KMS-11 (cell line): ENCODE data around the gene SCAF8.
A peak's percentile ranks its signal among the peaks of the same experiment; 100 is the strongest.

Experiments
- H2AFZ ChIP-seq: fragments of 200-600 bp; sonication (generic); 2 replicates; pipeline ENCODE4 v1.6.1; 2016; ENCODE audit warnings: antibody characterized with exemption, mixed run types, low read depth
- H3K27ac ChIP-seq: fragments of 200-600 bp; sonication (generic); 2 replicates; pipeline ENCODE4 v1.6.1; 2016; ENCODE audit warnings: mild to moderate bottlenecking, mixed run types
- H3K27me3 ChIP-seq: fragments of 200-600 bp; sonication (generic); 2 replicates; pipeline ENCODE4 v1.6.1; 2017; ENCODE audit warnings: mild to moderate bottlenecking, low read depth, mixed run types, moderate library complexity; ENCODE audit not compliant: insufficient read depth
- H3K36me3 ChIP-seq: fragments of 200-600 bp; sonication (generic); 2 replicates; pipeline ENCODE4 v1.6.1; 2017; ENCODE audit warnings: mild to moderate bottlenecking, mixed run types; ENCODE audit not compliant: insufficient read depth
- H3K4me1 ChIP-seq: fragments of 200-600 bp; sonication (generic); 2 replicates; pipeline ENCODE4 v1.6.1; 2016; ENCODE audit warnings: mild to moderate bottlenecking, low read depth, mixed run types; ENCODE audit not compliant: poor library complexity, severe bottlenecking
- H3K4me2 ChIP-seq: fragments of 200-600 bp; sonication (generic); 2 replicates; pipeline ENCODE4 v1.7.0; 2016; ENCODE audit warnings: mild to moderate bottlenecking, mixed run types
- H3K4me3 ChIP-seq: fragments of 200-600 bp; sonication (generic); IDR thresholded peaks from 2 replicates; pipeline ENCODE4 v1.6.1; 2017; ENCODE audit warnings: low read depth, low read length, mixed read lengths; ENCODE audit not compliant: insufficient read depth
- H3K79me2 ChIP-seq: fragments of 200-600 bp; sonication (generic); 2 replicates; pipeline ENCODE4 v1.6.1; 2016; ENCODE audit warnings: low read depth, mixed run types; ENCODE audit not compliant: insufficient read depth
- H3K9ac ChIP-seq: fragments of 200-600 bp; sonication (generic); 2 replicates; pipeline ENCODE4 v1.6.1; 2016; ENCODE audit warnings: mild to moderate bottlenecking, mixed run types
- H4K20me1 ChIP-seq: fragments of 200-600 bp; sonication (generic); 2 replicates; pipeline ENCODE4 v1.6.1; 2016; ENCODE audit warnings: mild to moderate bottlenecking, mixed run types; ENCODE audit not compliant: insufficient read depth
- CTCF ChIP-seq: fragments of 200-600 bp; sonication (generic); conservative IDR thresholded peaks from 2 replicates; pipeline ENCODE4 v1.6.1; 2017; ENCODE audit warnings: low read depth, mild to moderate bottlenecking, antibody characterized with exemption, low read length, moderate library complexity, mixed read lengths

The SCAF8 gene

GRCh38 chr6:154792761-154793160 is 59.5 kb downstream of the SCAF8 start:
- H3K79me2 ChIP-seq: 0 out of 2 replicates have a peak, but pooled peaks cover under 1% of the 10 kb centered on the region
- H3K27ac ChIP-seq: no peak overlapping the region
- H3K4me2 ChIP-seq: no peak overlapping the region
- no peak overlapping the region for H2AFZ ChIP-seq
- H3K36me3 ChIP-seq: peaks cover 3% of the 10 kb centered on the region; the same call in 1 of the 2 replicates
- H3K4me3 ChIP-seq: no peak overlapping the region
- H4K20me1 ChIP-seq: no peaks in the 10 kb centered on the region
- no peaks in the 10 kb centered on the region for H3K27me3 ChIP-seq
- TF ChIP-seq CTCF: no peak
- H3K9ac ChIP-seq: no peak overlapping the region
- H3K4me1 ChIP-seq: no peaks in the 10 kb centered on the region

GRCh38 chr6:154796484-154796883 is 63.3 kb downstream of the SCAF8 start:
- Histone ChIP-seq H3K36me3 (no peaks in the 10 kb centered on the region), H3K4me1 (peaks cover 26% of the 10 kb centered on the region), H4K20me1 (no peaks in the 10 kb centered on the region), H3K4me2 (no peak overlapping the region), H3K4me3 (no peak overlapping the region), H2AFZ (no peak overlapping the region), H3K27ac (no peak overlapping the region), H3K27me3 (no peaks in the 10 kb centered on the region), H3K9ac (no peak overlapping the region), H3K79me2 (peaks cover 9% of the 10 kb centered on the region; the same call in 1 of the 2 replicates)
- no peak for TF ChIP-seq CTCF

- Histone ChIP-seq H2AFZ (no peak overlapping the region), H3K36me3 (no peaks in the 10 kb centered on the region), H3K27me3 (no peaks in the 10 kb centered on the region), H4K20me1 (no peaks in the 10 kb centered on the region), H3K4me1 (peaks cover 26% of the 10 kb centered on the region), H3K79me2 (peaks cover 12% of the 10 kb centered on the region; the same call in 1 of the 2 replicates), H3K27ac (no peak overlapping the region), H3K9ac (no peak overlapping the region), H3K4me3 (no peak overlapping the region), H3K4me2 (no peak overlapping the region)
- no peak for TF ChIP-seq CTCF
These were observed 64.6 kb downstream of the SCAF8 start for GRCh38 chr6:154797857-154798256.

- no peak overlapping the region for H3K9ac ChIP-seq
- 0 out of 2 replicates have a peak overlapping the region, but pooled peaks have one; percentile 11 for H3K27ac ChIP-seq
- H2AFZ ChIP-seq: no peak overlapping the region
- no peaks in the 10 kb centered on the region for H3K27me3 ChIP-seq
- peaks cover 12% of the 10 kb centered on the region; the same call in 1 of the 2 replicates for H3K79me2 ChIP-seq
- no peak for TF ChIP-seq CTCF
- peaks cover 37% of the 10 kb centered on the region for H3K4me1 ChIP-seq
- peak overlapping the region; percentile 55 for H3K4me2 ChIP-seq
- H3K4me3 ChIP-seq: no peak overlapping the region
- no peaks in the 10 kb centered on the region for H3K36me3 ChIP-seq
- no peaks in the 10 kb centered on the region for H4K20me1 ChIP-seq
These were observed 67.1 kb downstream of the SCAF8 start for GRCh38 chr6:154800338-154800737.
